ENCODE data around the gene KRT77.
A peak's percentile ranks its signal among the peaks of the same experiment; 100 is the strongest.

Gene KRT77

DNA sequence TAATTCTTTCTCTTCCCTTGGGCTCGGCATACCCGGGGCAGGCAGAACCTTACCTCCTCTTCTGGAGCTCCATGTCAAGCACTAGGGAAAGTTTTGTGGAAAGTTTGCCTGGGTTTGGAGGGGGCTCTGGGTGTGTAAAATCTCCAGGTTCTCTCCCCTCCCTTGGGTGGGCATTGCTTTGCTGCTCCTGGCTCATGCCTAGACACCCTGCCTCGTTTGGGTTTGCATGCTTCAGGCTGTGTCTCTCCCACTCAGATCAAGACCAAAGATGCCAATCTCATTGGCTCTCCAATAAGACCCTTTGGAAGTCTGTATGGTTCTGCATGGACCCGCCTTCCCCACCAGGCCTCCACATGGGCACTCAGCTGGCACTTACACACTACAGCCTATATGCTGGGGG is 45.1 kb downstream of the KRT77 start:
- ATAC-seq (ENCODE audit: low read depth): no peak
- Mint-ChIP-seq H3K27me3 (peaks cover 10% of the 10 kb centered on the region), H3K27ac (no peak overlapping the region)

GRCh38 chr12:52657250-52657902 is 45.9 kb downstream of the KRT77 start:
- no peak for ATAC-seq (ENCODE audit: low read depth)

More for the DNA sequence above, 45.1 kb downstream of the KRT77 start:
- Mint-ChIP-seq H3K4me3 (no peak overlapping the region), H3K9me3 (no peaks in the 10 kb centered on the region), H3K36me3 (no peaks in the 10 kb centered on the region), H3K4me1 (no peaks in the 10 kb centered on the region)
- DNase-seq (ENCODE audit: low spot score in 2 of 2): no peak

DNA sequence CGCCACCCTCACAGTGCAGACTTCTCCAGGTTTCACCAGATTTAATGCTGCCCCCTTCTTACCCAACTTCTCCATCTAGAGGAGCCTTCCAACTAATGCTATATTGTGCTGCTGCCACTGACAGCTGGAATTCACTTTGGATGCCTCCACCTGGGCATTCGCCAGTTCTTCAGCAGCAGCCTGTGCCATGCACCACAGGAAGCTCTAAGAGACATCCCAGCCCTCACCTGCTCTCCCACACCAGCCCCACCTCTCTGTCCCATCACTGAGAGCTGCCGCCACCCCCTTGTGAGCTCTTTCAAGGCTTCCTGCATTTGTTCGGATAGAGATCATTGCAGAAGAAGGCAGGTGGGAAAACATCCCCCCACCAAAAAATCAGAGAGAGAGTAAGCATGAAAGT is 46.7 kb downstream of the KRT77 start:
- Mint-ChIP-seq H3K9me3 (no peaks in the 10 kb centered on the region), H3K4me1 (no peaks in the 10 kb centered on the region), H3K27me3 (peaks cover 9% of the 10 kb centered on the region), H3K4me3 (no peak overlapping the region), H3K27ac (no peak overlapping the region), H3K36me3 (no peaks in the 10 kb centered on the region)
- ATAC-seq (ENCODE audit: low read depth) (no peak), DNase-seq (ENCODE audit: low spot score in 2 of 2) (no peak)

More at GRCh38 chr12:52657250-52657902, 45.9 kb downstream of the KRT77 start:
- H3K27me3 Mint-ChIP-seq: peaks cover 9% of the 10 kb centered on the region
- no peak overlapping the region for H3K4me3 Mint-ChIP-seq
- DNase-seq (ENCODE audit: low spot score in 2 of 2): no peak
- H3K4me1 Mint-ChIP-seq: no peaks in the 10 kb centered on the region
- H3K36me3 Mint-ChIP-seq: no peaks in the 10 kb centered on the region
- H3K27ac Mint-ChIP-seq: no peak overlapping the region
- H3K9me3 Mint-ChIP-seq: no peaks in the 10 kb centered on the region

GRCh38 chr12:52655720-52656124 is 47.6 kb downstream of the KRT77 start:
- Mint-ChIP-seq H3K4me3 (no peak overlapping the region), H3K9me3 (no peaks in the 10 kb centered on the region), H3K36me3 (no peaks in the 10 kb centered on the region), H3K27ac (no peak overlapping the region), H3K4me1 (no peaks in the 10 kb centered on the region), H3K27me3 (peaks cover 9% of the 10 kb centered on the region)
- no peak for ATAC-seq (ENCODE audit: low read depth)
- DNase-seq (ENCODE audit: low spot score in 2 of 2): no peak

- H3K9me3 Mint-ChIP-seq: no peaks in the 10 kb centered on the region
- peaks cover 9% of the 10 kb centered on the region for H3K27me3 Mint-ChIP-seq
- DNase-seq (ENCODE audit: low spot score in 2 of 2) (no peak), ATAC-seq (ENCODE audit: low read depth) (no peak)
- H3K27ac Mint-ChIP-seq: no peak overlapping the region
- no peak overlapping the region for H3K4me3 Mint-ChIP-seq
- H3K4me1 Mint-ChIP-seq: no peaks in the 10 kb centered on the region
- H3K36me3 Mint-ChIP-seq: no peaks in the 10 kb centered on the region
Measured at GRCh38 chr12:52655251-52655650, 48.1 kb downstream of the KRT77 start.

GRCh38 chr12:52651726-52652261 is 51.5 kb downstream of the KRT77 start, which contains the start of gene KRT2:
TSS of gene KRT2 (minus strand) at chr12:52652211. CDS start at chr12:52652142, 69 bp downstream.
- no peak for ATAC-seq (ENCODE audit: low read depth)
- Mint-ChIP-seq H3K27me3 (peaks cover 7% of the 10 kb centered on the region), H3K4me3 (no peak within 1 kb of the TSS), H3K27ac (no peak within 1 kb of the TSS), H3K4me1 (no peaks in the 10 kb centered on the region), H3K9me3 (no peaks in the 10 kb centered on the region), H3K36me3 (no peaks in the 10 kb centered on the region)
- DNase-seq (ENCODE audit: low spot score in 2 of 2): no peak

DNA sequence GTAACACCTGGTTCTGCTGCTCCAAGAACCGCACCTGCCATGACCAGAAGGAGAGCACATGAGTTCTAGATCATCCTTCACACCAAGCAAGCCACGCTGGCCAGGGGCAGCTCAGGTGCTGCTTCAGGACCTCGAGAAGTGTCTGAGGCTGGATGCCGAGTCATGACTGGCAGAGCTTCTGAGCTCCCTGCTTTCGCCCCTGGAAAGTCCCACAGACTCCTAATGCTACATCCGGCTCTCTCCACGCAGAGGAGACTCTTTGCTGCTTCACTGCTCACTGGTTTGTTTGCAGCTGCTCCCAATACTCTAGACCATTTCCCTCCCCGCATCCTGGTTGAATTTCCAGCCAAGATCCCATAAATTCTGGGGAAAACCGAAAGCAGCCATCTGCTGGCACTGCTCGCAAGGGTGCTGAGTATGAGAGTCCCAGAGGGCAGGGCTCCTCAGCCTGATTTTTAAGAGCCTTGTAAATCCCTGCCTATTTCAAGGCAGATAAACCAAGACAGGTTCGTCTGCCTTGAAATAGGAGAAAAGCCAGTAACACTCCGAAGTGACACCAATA is 52.7 kb downstream of the KRT77 start:
- Mint-ChIP-seq H3K9me3 (no peaks in the 10 kb centered on the region), H3K27me3 (peaks cover 6% of the 10 kb centered on the region), H3K27ac (no peak overlapping the region), H3K36me3 (no peaks in the 10 kb centered on the region), H3K4me1 (no peaks in the 10 kb centered on the region), H3K4me3 (no peak overlapping the region)
- DNase-seq (ENCODE audit: low spot score in 2 of 2) (no peak), ATAC-seq (ENCODE audit: low read depth) (no peak)

DNA sequence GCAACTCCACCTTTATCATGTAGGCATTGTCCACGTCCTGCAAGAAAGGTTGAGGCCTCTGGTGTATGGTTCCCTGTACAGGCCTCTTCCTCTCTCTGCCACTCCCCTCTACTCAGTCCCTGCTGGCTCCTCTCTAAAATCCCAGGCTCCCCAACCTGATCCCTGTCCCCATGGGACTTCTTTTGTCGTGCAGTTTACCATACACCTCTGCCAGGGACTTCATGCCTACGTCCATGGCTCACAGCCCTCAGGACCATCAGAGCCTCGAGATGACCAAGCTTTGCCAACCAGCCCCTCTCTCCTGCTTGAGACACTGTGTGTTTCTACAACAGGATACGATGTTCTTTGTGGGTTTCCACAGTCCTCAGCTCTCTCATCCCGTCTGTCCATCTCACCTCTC is 54.3 kb downstream of the KRT77 start:
- Mint-ChIP-seq H3K9me3 (no peaks in the 10 kb centered on the region), H3K4me3 (no peak overlapping the region), H3K27ac (no peak overlapping the region), H3K36me3 (no peaks in the 10 kb centered on the region), H3K27me3 (peaks cover 7% of the 10 kb centered on the region), H3K4me1 (no peaks in the 10 kb centered on the region)
- DNase-seq (ENCODE audit: low spot score in 2 of 2) (no peak), ATAC-seq (ENCODE audit: low read depth) (no peak)

DNA sequence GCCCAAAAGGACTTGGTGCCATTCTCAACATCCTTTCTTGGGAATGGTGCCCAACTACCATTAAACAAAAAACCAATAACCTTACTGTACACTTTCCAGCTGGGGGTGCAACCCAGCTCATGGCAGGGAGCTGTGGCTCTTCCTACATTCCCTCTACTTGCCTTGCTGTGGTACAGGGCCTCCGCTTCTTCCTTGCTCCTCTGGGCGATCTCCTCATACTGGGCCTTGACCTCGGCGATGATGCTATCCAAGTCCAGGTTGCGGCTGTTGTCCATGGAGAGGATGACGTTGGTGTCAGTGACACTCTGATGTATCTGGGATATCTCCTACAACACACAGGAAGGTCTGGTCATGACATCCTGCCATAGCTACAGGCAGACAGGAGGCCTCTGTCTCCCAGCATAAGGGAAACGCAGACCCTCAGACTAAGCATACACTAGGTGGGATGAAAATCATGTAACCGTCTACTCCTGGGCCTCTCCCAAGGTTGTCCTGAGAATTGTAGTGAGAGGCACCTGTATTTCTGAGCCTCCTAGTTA is 55.2 kb downstream of the KRT77 start:
- no peaks in the 10 kb centered on the region for H3K9me3 Mint-ChIP-seq
- no peaks in the 10 kb centered on the region for H3K4me1 Mint-ChIP-seq
- H3K4me3 Mint-ChIP-seq: no peak overlapping the region
- no peak overlapping the region for H3K27ac Mint-ChIP-seq
- peaks cover 7% of the 10 kb centered on the region for H3K27me3 Mint-ChIP-seq
- ATAC-seq (ENCODE audit: low read depth) (no peak), DNase-seq (ENCODE audit: low spot score in 2 of 2) (peak in 1 of 2 donors; percentile 1)
- no peaks in the 10 kb centered on the region for H3K36me3 Mint-ChIP-seq

GRCh38 chr12:52647601-52648000 is 55.7 kb downstream of the KRT77 start:
- Mint-ChIP-seq H3K27ac (no peak overlapping the region), H3K9me3 (no peaks in the 10 kb centered on the region), H3K36me3 (no peaks in the 10 kb centered on the region), H3K27me3 (peaks cover 7% of the 10 kb centered on the region), H3K4me3 (no peak overlapping the region), H3K4me1 (no peaks in the 10 kb centered on the region)
- no peak for DNase-seq (ENCODE audit: low spot score in 2 of 2)
- no peak for ATAC-seq (ENCODE audit: low read depth)

GRCh38 chr12:52646613-52647012 is 56.7 kb downstream of the KRT77 start:
- H3K9me3 Mint-ChIP-seq: no peaks in the 10 kb centered on the region
- DNase-seq (ENCODE audit: low spot score in 2 of 2): no peak
- H3K27ac Mint-ChIP-seq: no peak overlapping the region
- no peaks in the 10 kb centered on the region for H3K36me3 Mint-ChIP-seq
- H3K27me3 Mint-ChIP-seq: peaks cover 7% of the 10 kb centered on the region
- no peak for ATAC-seq (ENCODE audit: low read depth)
- no peak overlapping the region for H3K4me3 Mint-ChIP-seq
- no peaks in the 10 kb centered on the region for H3K4me1 Mint-ChIP-seq

DNA sequence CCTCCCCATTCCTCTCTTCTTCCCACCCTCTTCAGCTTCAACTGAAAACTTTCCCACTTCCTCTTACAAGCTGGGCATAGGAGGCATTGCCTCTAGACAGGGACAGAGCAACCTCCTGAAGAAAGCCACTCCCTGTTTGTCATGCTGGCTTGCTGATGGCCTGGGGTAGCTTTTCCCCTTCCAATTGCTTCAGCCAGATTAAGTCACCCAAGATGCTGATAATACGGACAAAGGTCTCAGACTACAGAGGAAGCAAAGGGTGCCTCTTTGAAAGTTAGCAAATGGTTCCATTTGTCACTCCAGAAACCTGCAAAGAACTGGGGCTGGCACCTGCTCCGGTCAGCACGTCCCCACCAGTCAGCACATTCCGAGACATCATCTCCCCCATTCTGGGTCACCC is 57.3 kb downstream of the KRT77 start:
- H3K27me3 Mint-ChIP-seq: peaks cover 7% of the 10 kb centered on the region
- no peaks in the 10 kb centered on the region for H3K9me3 Mint-ChIP-seq
- no peak overlapping the region for H3K4me3 Mint-ChIP-seq
- peak in 1 of 2 donors; percentile 2 for DNase-seq (ENCODE audit: low spot score in 2 of 2)
- H3K4me1 Mint-ChIP-seq: no peaks in the 10 kb centered on the region
- H3K36me3 Mint-ChIP-seq: no peaks in the 10 kb centered on the region
- ATAC-seq (ENCODE audit: low read depth): no peak
- H3K27ac Mint-ChIP-seq: no peak overlapping the region

GRCh38 chr12:52645120-52645761 is 58.1 kb downstream of the KRT77 start:
- H3K9me3 Mint-ChIP-seq: no peaks in the 10 kb centered on the region

GRCh38 chr12:52644078-52644415 is 59.3 kb downstream of the KRT77 start:
- Mint-ChIP-seq H3K4me3 (no peak overlapping the region), H3K27me3 (peaks cover 11% of the 10 kb centered on the region), H3K27ac (no peak overlapping the region), H3K9me3 (no peaks in the 10 kb centered on the region), H3K4me1 (no peaks in the 10 kb centered on the region), H3K36me3 (no peaks in the 10 kb centered on the region)
- ATAC-seq (ENCODE audit: low read depth): no peak
- peak in 1 of 2 donors; percentile 2 for DNase-seq (ENCODE audit: low spot score in 2 of 2)

More at GRCh38 chr12:52645120-52645761, 58.1 kb downstream of the KRT77 start:
- DNase-seq (ENCODE audit: low spot score in 2 of 2): no peak
- no peaks in the 10 kb centered on the region for H3K36me3 Mint-ChIP-seq
- no peaks in the 10 kb centered on the region for H3K4me1 Mint-ChIP-seq
- no peak overlapping the region for H3K27ac Mint-ChIP-seq
- ATAC-seq (ENCODE audit: low read depth): no peak
- H3K4me3 Mint-ChIP-seq: no peak overlapping the region
- H3K27me3 Mint-ChIP-seq: peaks cover 7% of the 10 kb centered on the region

All from memory B cell (primary cell).